Fibroblast of villous mesenchyme (primary cell): ENCODE data around the gene PPARD. TPM values are rescaled to one million over a fixed set of nuclear protein-coding genes. Genes with fewer than 3 reads are reported as not detected.

Experiments
- DNase-seq: peaks from one replicate; pipeline ENCODE4 v3.0.0-alpha.2; 2010; ENCODE audit warnings: low read depth
- H3K4me3 ChIP-seq: 2 replicates; pipeline ENCODE4 v1.5.1; 2011; ENCODE audit warnings: low read depth, mild to moderate bottlenecking, low read length
- total RNA-seq: library from RNA; depleted of rRNA; stranded (reverse); fragments of >200 nt; gene quantifications from 2 replicates; pipeline ENCODE4 v1.2.3, GENCODE V29; 2012
- TF ChIP-seq, protein P1 (sequence below): IDR thresholded peaks from 2 replicates; pipeline ENCODE4 v1.5.1; 2012; ENCODE audit warnings: low read depth, mild to moderate bottlenecking, low read length; ENCODE audit not compliant: insufficient read depth

PPARD gene
- total RNA-seq, 1 donor = 8.2 TPM

DNA sequence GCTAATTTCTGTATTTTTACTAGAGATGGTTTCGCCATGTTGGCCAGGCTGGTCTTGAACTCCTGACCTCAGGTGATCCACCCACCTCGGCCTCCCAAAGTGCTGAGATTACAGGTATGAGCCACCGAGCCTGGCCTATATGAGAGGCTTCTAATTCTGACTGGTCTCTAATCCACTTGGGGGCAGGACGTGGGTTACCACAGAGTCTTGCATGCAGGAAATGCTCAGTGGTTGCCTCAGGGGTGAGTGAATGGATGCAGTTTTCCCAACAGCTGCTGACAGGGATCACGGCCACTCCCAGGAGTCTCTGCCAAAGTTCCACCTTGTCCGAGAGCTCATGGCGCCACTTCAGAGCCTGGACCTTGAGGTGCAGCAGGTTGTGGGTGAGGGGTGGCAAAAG, 103.3 kb downstream of the PPARD start:
- TF ChIP-seq, protein P1, sequence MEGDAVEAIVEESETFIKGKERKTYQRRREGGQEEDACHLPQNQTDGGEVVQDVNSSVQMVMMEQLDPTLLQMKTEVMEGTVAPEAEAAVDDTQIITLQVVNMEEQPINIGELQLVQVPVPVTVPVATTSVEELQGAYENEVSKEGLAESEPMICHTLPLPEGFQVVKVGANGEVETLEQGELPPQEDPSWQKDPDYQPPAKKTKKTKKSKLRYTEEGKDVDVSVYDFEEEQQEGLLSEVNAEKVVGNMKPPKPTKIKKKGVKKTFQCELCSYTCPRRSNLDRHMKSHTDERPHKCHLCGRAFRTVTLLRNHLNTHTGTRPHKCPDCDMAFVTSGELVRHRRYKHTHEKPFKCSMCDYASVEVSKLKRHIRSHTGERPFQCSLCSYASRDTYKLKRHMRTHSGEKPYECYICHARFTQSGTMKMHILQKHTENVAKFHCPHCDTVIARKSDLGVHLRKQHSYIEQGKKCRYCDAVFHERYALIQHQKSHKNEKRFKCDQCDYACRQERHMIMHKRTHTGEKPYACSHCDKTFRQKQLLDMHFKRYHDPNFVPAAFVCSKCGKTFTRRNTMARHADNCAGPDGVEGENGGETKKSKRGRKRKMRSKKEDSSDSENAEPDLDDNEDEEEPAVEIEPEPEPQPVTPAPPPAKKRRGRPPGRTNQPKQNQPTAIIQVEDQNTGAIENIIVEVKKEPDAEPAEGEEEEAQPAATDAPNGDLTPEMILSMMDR = no peak
- DNase-seq = peak; percentile 14
- H3K4me3 ChIP-seq = no peak overlapping the region

DNA sequence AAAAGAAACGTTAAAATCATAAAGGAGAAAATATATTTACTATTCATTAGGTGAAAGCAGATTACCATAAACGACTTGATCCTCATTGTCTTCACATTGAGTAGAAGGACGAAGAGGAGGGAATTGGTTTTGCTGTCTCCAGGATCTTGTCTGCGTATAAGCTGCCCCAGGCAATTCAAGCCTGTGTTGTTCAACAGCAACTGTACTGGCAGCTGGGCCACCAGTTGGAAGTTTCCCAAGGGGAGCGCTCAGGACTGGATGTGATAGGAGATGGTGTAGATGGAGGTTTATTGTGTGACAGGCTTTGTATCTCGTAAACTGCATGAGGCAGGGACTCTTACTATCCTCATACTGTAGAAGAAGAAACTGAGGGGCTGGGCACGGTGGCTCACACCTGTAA, 105.8 kb downstream of the PPARD start:
- no peak overlapping the region for H3K4me3 ChIP-seq
- no peak for DNase-seq
- TF ChIP-seq, protein P1 = no peak

DNA sequence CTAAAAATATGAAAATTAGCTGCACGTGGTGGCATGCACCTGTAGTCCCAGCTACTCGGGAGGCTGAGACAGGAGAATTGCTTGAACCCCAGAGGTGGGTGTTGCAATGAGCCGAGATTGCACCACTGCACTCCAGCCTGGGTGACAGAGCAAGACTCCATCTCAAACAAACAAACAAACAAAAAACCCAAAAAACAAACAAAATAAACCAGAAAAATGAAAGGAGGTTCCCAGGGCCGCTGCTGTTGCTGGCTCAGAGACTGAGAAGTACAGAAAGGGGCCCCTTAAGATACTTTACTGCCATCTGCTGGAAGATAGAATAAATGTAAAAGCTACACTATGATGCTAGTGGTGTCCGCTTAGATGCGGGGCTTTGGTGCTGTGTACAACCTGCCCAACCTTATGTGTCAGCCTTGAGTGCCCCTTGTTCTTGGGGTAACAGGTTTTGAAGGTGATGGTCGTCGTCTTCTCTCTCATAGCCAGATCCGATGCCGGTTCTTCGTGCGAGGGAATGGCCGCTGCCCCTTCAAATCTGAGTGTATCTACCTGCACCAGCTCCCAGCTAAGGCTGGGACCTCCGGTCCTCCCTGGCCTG, 107.0 kb downstream of the PPARD start:
- peak; percentile 79 for DNase-seq
- H3K4me3 ChIP-seq = no peak overlapping the region
- TF ChIP-seq, protein P1 = peak; percentile 71

DNA sequence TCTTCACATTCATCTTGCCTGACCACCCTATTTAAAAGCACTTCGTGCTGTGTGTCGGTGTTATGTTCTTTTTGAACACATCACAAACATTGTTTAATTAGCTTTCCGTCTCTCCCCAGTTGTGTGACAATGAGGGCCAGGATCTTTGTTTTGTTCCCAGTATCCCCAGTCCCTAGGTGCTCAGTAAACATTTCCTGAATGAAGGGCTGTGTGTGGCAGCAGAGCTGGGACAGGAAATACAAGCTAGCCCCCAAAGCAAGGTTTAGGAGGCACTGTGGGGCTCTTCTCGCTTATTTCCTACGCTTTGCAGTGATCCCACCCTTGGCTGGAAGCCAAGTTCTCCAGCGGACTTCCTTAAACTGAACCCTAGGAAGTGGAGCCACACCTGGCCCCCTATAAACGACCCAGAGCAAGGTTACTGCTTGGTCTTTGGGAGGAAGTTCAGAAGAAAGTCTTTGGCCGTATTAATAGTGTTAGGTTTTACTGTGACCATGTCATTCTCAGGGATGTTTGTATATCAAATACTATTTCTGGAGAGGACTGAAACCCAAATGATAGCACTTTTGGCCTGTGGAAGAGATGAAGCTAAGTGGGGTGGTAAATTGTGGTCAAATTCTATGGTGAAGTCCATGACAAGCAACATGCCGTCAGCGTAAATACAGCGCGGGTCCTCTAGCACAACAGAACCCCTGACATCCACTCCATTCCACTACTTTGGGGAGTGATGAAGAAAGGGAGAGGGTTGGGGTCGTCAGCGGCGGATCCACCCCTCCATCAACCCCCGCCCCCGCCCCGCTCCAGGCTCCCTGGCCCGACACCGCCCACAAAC, 109.2 kb downstream of the PPARD start:
- DNase-seq = no peak
- peak overlapping the region; percentile 44 for H3K4me3 ChIP-seq
- TF ChIP-seq, protein P1 = no peak

DNA sequence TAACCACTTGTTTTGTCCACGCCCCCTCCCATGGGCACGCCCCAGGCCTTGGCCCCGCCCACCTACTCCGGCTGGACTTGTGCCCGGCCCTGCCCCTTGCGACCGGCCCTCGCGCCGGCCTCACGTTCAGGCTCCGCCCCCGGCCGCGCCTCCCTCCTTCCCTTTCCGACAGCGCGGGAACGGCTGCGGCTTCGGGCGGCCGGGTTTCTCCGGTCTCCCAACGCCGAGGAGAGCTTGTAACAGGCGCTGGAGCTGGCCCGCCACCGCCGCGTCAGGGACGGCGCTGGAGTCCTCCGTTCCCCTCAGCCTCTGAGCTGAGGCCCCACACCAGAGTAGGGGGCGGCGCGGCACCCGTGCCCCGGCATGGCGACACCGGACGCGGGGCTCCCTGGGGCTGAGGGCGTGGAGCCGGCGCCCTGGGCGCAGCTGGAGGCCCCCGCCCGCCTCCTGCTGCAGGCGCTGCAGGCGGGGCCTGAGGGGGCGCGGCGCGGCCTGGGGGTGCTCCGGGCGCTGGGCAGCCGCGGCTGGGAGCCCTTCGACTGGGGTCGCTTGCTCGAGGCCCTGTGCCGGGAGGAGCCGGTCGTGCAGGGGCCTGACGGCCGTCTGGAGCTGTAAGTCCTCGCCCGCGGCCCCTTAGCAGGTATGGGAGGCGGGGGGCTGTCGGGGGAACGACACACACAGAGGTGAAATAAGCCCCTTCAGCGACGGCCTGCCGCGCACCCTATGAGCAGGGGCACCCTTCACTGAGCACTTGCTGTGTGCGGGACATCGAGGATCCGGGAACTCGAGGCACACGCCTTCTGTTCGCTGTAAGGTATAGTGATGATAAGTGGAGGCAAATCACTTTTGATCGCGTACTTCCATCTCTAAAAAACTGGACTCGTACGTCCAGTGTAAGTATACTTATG, 110.1 kb downstream of the PPARD start, which contains the start of gene FANCE:
Gene FANCE (plus strand): TSS at position 156 of the 908 bp plus-strand sequence. CDS start 208 bp downstream, at position 364.
- peak within 1 kb of the TSS; percentile 69 for H3K4me3 ChIP-seq
- TF ChIP-seq, protein P1 = no peak
- DNase-seq = peak; percentile 92

DNA sequence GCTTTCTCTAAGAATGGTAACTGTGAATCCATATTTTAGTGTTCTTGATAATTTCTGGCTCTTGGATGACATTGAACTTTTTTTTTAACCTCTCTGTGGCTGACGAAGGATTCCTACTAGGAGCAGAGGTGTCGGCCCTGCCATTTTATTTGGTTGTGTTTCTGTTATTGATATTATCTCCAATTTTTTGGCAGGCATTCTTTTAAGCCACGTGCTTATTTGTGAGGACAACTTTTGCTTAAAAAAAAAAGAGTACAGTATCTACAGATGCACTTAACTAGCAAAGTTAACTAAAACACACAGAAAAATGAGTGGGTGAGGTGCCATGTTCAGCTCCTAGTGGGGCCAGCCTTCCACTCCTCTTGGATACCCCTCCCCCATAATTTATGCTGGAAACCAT, 110.9 kb downstream of the PPARD start:
- TF ChIP-seq, protein P1 = no peak
- H3K4me3 ChIP-seq = peak overlapping the region; percentile 69
- DNase-seq = peak; percentile 10
